Adrenal gland (tissue), 12 donors: ENCODE data around the gene BTBD7. TPM values are rescaled to one million over a fixed set of nuclear protein-coding genes. Genes with fewer than 3 reads are reported as not detected.

Experiments
- DNase-seq, 7 donors: peaks; one replicate each; pipeline ENCODE4 v3.0.0-alpha.2; 2019 to 2020
- H3K27ac ChIP-seq, 5 donors: fragments of 200-600 bp; sonication (generic) in 4 of 5; 1 replicate in 3 of 5; 2 replicates in 2 of 5; pipeline versions ENCODE4 v1.5.1 to v1.8.0; 2016 to 2020; ENCODE audit warnings: mild to moderate bottlenecking in 1 of 5
- H3K27me3 ChIP-seq: fragments of 200-600 bp; 2 replicates; pipeline ENCODE4 v1.8.0; 2021
- H3K36me3 ChIP-seq, 2 donors: fragments of 200-600 bp; replicated peaks in 1 of 2; 1 replicate in 1 of 2; 2 replicates in 1 of 2; pipeline versions ENCODE4 v1.5.1 to v1.8.0; 2018 to 2022
- H3K4me1 ChIP-seq, 2 donors: fragments of 200-600 bp; replicated peaks in 1 of 2; 1 replicate in 1 of 2; 2 replicates in 1 of 2; pipeline versions ENCODE4 v1.5.1 to v1.8.0; 2018 to 2021
- H3K4me3 ChIP-seq, 4 donors: fragments of 200-600 bp; sonication (generic) in 3 of 4; one replicate each; pipeline ENCODE4 v1.5.1; 2016 to 2018
- H3K9me3 ChIP-seq, 3 donors: fragments of 200-600 bp; sonication (generic) in 1 of 3; replicated peaks in 1 of 3; 1 replicate in 2 of 3; 2 replicates in 1 of 3; pipeline versions ENCODE4 v1.5.1 to v1.8.0; 2016 to 2021
- CTCF ChIP-seq, 6 experiments: fragments of 450-650 bp in 4 of 6; fragments of 200-600 bp in 2 of 6; sonication (generic) in 1 of 6; IDR thresholded peaks; 1 replicate in 5 of 6; 2 replicates in 1 of 6; pipeline versions ENCODE4 v1.5.1 to v1.8.0; 2016 to 2021; ENCODE audit warnings: antibody characterized with exemption in 6 of 6, mild to moderate bottlenecking in 2 of 6, moderate library complexity in 1 of 6
- POLR2A ChIP-seq, 2 donors: fragments of 450-650 bp; IDR thresholded peaks; one replicate each; pipeline ENCODE4 v1.6.1; 2017; ENCODE audit warnings: antibody characterized with exemption in 2 of 2, mild to moderate bottlenecking in 2 of 2, moderate library complexity in 1 of 2
- WGBS, 4 donors: extraction: QIAGEN DNeasy Blood & Tissue Kit in 2 of 4; methylation state at CpG; one replicate each; pipeline versions ENCODE4 v1.1.5 to v1.1.7; 2013 to 2017; 5-methylcytosine and 5-hydroxymethylcytosine counted together
- intact Hi-C, 2 donors: fragments of 100-400 bp; cut with DNase I; formaldehyde crosslinking; loops; one replicate each; pipeline versions ENCODE4 v1.14.1 to v1.15.0; 2022 to 2023
- polyA plus RNA-seq, 3 donors: library from polyadenylated mRNA; stranded (reverse); fragments of 200-250 nt in 2 of 3; fragments of 350-450 nt in 1 of 3; fragmentation: Illumina TruSeq in 1 of 3; extraction: RNeasy Lipid Tissue Mini Kit (QIAGEN cat#74804) in 1 of 3; gene quantifications; one replicate each; pipeline ENCODE4 v1.2.3, GENCODE V29; 2013 to 2014
- total RNA-seq, 9 donors: library from RNA; depleted of rRNA in 4 of 9; stranded (reverse); fragments of >200 nt in 4 of 9; fragments of 120-200 nt in 1 of 9; fragmentation: NEBNext Ultra II Directional in 1 of 9; extraction: Animal tissue kit (Norgen Biotek cat#: 25700) in 1 of 9; gene quantifications; one replicate each; pipeline versions ENCODE4 v1.1.0 to v1.2.4, GENCODE V29; 2013 to 2023
- donor health status: healthy with polysubstance abuse.
- donor health status: Bipolar disorder and iron deficiency.
- donor health status: DM: yes; HTN: yes; CAD: no.
- donor health status: DM: no; HTN: no; CAD: no.
- donor health status: DM: no; HTN: no; CAD: no.
- donor health status: DM: yes; HTN: yes; CAD: no.

The BTBD7 gene
- total and polyA plus RNA-seq, 12 donors: 7.4 to 41.0 (median 17.4) TPM

GRCh38 chr14:93269341-93270068, 63.3 kb downstream of the BTBD7 start:
- H3K9me3 ChIP-seq: no peaks in the 10 kb centered on the region
- peak in 4 of 7 donors; percentile 31 to 53 (median 40) for DNase-seq
- H3K27me3 ChIP-seq: no peaks in the 10 kb centered on the region
- intact Hi-C loops: no loop called here
- TF ChIP-seq POLR2A (IDR thresholded peaks at IDR 0.05): peak in 1 of 2 donors; percentile 27
- TF ChIP-seq CTCF (IDR thresholded peaks at IDR 0.05): no peak
- WGBS, 4 donors: 64 to 73% (median 71%) methylated on average over 10 of the region's 10 CpGs
- H3K36me3 ChIP-seq: no peaks in the 10 kb centered on the region
- H3K4me1 ChIP-seq: peaks cover 5 to 12% of the 10 kb centered on the region in 2 donors
- peak overlapping the region in 2 of 5 donors; percentile 20 to 31 for H3K27ac ChIP-seq
- no peak overlapping the region for H3K4me3 ChIP-seq

- H3K4me1 ChIP-seq: peaks cover 5 to 12% of the 10 kb centered on the region in 2 donors
- 93 to 100% (median 98%) methylated on average over 1 of the region's 1 CpG for WGBS, 4 donors
- intact Hi-C loops: no loop called here
- no peak overlapping the region for H3K27ac ChIP-seq
- no peaks in the 10 kb centered on the region for H3K9me3 ChIP-seq
- H3K36me3 ChIP-seq: peaks cover 0 to 7% of the 10 kb centered on the region in 2 donors
- DNase-seq: no peak
- no peak for TF ChIP-seq POLR2A (IDR thresholded peaks at IDR 0.05)
- no peak for TF ChIP-seq CTCF (IDR thresholded peaks at IDR 0.05)
- no peak overlapping the region for H3K4me3 ChIP-seq
- H3K27me3 ChIP-seq: no peaks in the 10 kb centered on the region
These were observed 64.4 kb downstream of the BTBD7 start for GRCh38 chr14:93268406-93268805.

- H3K4me3 ChIP-seq: no peak overlapping the region
- no peak overlapping the region for H3K27ac ChIP-seq
- H3K36me3 ChIP-seq: peaks cover 0 to 9% of the 10 kb centered on the region in 2 donors
- H3K27me3 ChIP-seq: no peaks in the 10 kb centered on the region
- 51 to 70% (median 60%) methylated on average over 3 of the region's 3 CpGs for WGBS, 4 donors
- TF ChIP-seq POLR2A (IDR thresholded peaks at IDR 0.05): no peak
- no peak for TF ChIP-seq CTCF (IDR thresholded peaks at IDR 0.05)
- intact Hi-C loops: no loop called here
- H3K9me3 ChIP-seq: no peaks in the 10 kb centered on the region
- peak in 4 of 7 donors; percentile 22 to 49 (median 37) for DNase-seq
- H3K4me1 ChIP-seq: peaks cover 5 to 12% of the 10 kb centered on the region in 2 donors
These were observed 65.6 kb downstream of the BTBD7 start for GRCh38 chr14:93267149-93267711.

GRCh38 chr14:93266127-93266526, 66.7 kb downstream of the BTBD7 start:
- H3K9me3 ChIP-seq: no peaks in the 10 kb centered on the region
- no peak overlapping the region for H3K4me3 ChIP-seq
- peaks cover 0 to 9% of the 10 kb centered on the region in 2 donors for H3K36me3 ChIP-seq
- peaks cover 5 to 12% of the 10 kb centered on the region in 2 donors for H3K4me1 ChIP-seq
- intact Hi-C loops: no loop called here
- no peak overlapping the region for H3K27ac ChIP-seq
- no peak for TF ChIP-seq POLR2A (IDR thresholded peaks at IDR 0.05)
- TF ChIP-seq CTCF (IDR thresholded peaks at IDR 0.05): no peak
- no peak for DNase-seq
- no peaks in the 10 kb centered on the region for H3K27me3 ChIP-seq
- WGBS, 4 donors: 87 to 94% (median 92%) methylated on average over 6 of the region's 6 CpGs
